Glutamatergic neuron (in vitro differentiated cells): ENCODE measurements around the gene BACE1. TPM values are rescaled to one million over a fixed set of nuclear protein-coding genes. Genes with fewer than 3 reads are reported as not detected.
"Not testable (repeated sequence)": the region's sequence is repeated elsewhere in the genome, so short reads cannot be mapped to it uniquely, and the experiment has no call there.

Experiments
- DNase-seq: peaks from one replicate; pipeline ENCODE4 v3.0.0; 2022
- H3K27ac Mint-ChIP-seq: one replicate; pipeline ENCODE4 v1.8.0; 2020; ENCODE audit warnings: mild to moderate bottlenecking, mixed read lengths, inconsistent platforms; ENCODE audit not compliant: unreplicated experiment
- H3K27me3 Mint-ChIP-seq: one replicate; pipeline ENCODE4 v1.8.0; 2020; ENCODE audit warnings: mild to moderate bottlenecking, moderate library complexity, mixed read lengths, inconsistent platforms; ENCODE audit not compliant: unreplicated experiment
- H3K36me3 Mint-ChIP-seq: one replicate; pipeline ENCODE4 v1.8.0; 2020; ENCODE audit warnings: mild to moderate bottlenecking, mixed read lengths, inconsistent platforms; ENCODE audit not compliant: unreplicated experiment
- H3K4me1 Mint-ChIP-seq: one replicate; pipeline ENCODE4 v1.8.0; 2020; ENCODE audit warnings: mild to moderate bottlenecking, low read depth, mixed read lengths, inconsistent platforms; ENCODE audit not compliant: unreplicated experiment
- H3K4me3 Mint-ChIP-seq: one replicate; pipeline ENCODE4 v1.8.0; 2020; ENCODE audit warnings: mild to moderate bottlenecking, mixed read lengths, inconsistent platforms; ENCODE audit not compliant: unreplicated experiment
- H3K9me3 Mint-ChIP-seq: one replicate; pipeline ENCODE4 v1.8.0; 2020; ENCODE audit warnings: mild to moderate bottlenecking, moderate library complexity, mixed read lengths, inconsistent platforms; ENCODE audit not compliant: unreplicated experiment
- CTCF ChIP-seq: fragments of 200-600 bp; sonication (generic); IDR thresholded peaks from one replicate; pipeline ENCODE4 v1.5.0; 2021; ENCODE audit not compliant: partially characterized antibody, unreplicated experiment
- total RNA-seq: library from RNA; stranded (reverse); fragmentation: NEBNext Ultra II Directional; extraction: Animal tissue kit (Norgen Biotek cat#: 25700); gene quantifications from one replicate; pipeline ENCODE4 v1.2.1, GENCODE V29; 2021; ENCODE audit not compliant: unreplicated experiment

The BACE1 gene
- total RNA-seq, 1 donor from 2014 or later: 47.4 TPM

GRCh38 chr11:117281159-117281558 lies 34.9 kb downstream of the BACE1 start:
- no peaks in the 10 kb centered on the region for H3K4me1 Mint-ChIP-seq
- H3K4me3 Mint-ChIP-seq: no peak overlapping the region
- H3K36me3 Mint-ChIP-seq: peaks cover 6% of the 10 kb centered on the region
- DNase-seq: no peak
- H3K27me3 Mint-ChIP-seq: no peaks in the 10 kb centered on the region
- H3K27ac Mint-ChIP-seq: no peak overlapping the region
- H3K9me3 Mint-ChIP-seq: peaks cover 1% of the 10 kb centered on the region
- TF ChIP-seq CTCF: no peak

GRCh38 chr11:117279711-117280376 lies 36.2 kb downstream of the BACE1 start:
- no peaks in the 10 kb centered on the region for H3K27me3 Mint-ChIP-seq

GRCh38 chr11:117278347-117278746 lies 37.7 kb downstream of the BACE1 start:
- TF ChIP-seq CTCF: no peak
- H3K27me3 Mint-ChIP-seq: no peaks in the 10 kb centered on the region
- H3K4me3 Mint-ChIP-seq: no peak overlapping the region
- no peak overlapping the region for H3K27ac Mint-ChIP-seq
- H3K9me3 Mint-ChIP-seq: peaks cover 1% of the 10 kb centered on the region
- DNase-seq: no peak
- H3K4me1 Mint-ChIP-seq: peaks cover 2% of the 10 kb centered on the region
- H3K36me3 Mint-ChIP-seq: peaks cover 6% of the 10 kb centered on the region

More at GRCh38 chr11:117279711-117280376, 36.2 kb downstream of the BACE1 start:
- H3K4me1 Mint-ChIP-seq: no peaks in the 10 kb centered on the region
- H3K4me3 Mint-ChIP-seq: no peak overlapping the region
- H3K36me3 Mint-ChIP-seq: peaks cover 6% of the 10 kb centered on the region
- H3K27ac Mint-ChIP-seq: no peak overlapping the region
- peaks cover 1% of the 10 kb centered on the region for H3K9me3 Mint-ChIP-seq
- no peak for DNase-seq
- no peak for TF ChIP-seq CTCF

GRCh38 chr11:117273550-117274289 lies 42.3 kb downstream of the BACE1 start:
- Mint-ChIP-seq H3K27me3 (no peaks in the 10 kb centered on the region), H3K4me3 (no peak overlapping the region), H3K4me1 (peaks cover 3% of the 10 kb centered on the region), H3K36me3 (peaks cover 5% of the 10 kb centered on the region), H3K27ac (peak overlapping the region; percentile 35), H3K9me3 (peaks cover 1% of the 10 kb centered on the region)
- no peak for TF ChIP-seq CTCF
- no peak for DNase-seq

- H3K27ac Mint-ChIP-seq, H3K27me3 Mint-ChIP-seq, DNase-seq, H3K9me3 Mint-ChIP-seq, H3K4me1 Mint-ChIP-seq, H3K36me3 Mint-ChIP-seq, H3K4me3 Mint-ChIP-seq: not testable (repeated sequence)
Measured at GRCh38 chr11:117272175-117272574, 43.9 kb downstream of the BACE1 start.
